ENCODE measurements around the gene PGRMC2.
"Not testable (repeated sequence)": the region's sequence is repeated elsewhere in the genome, so short reads cannot be mapped to it uniquely, and the experiment has no call there.

PGRMC2 gene

DNA sequence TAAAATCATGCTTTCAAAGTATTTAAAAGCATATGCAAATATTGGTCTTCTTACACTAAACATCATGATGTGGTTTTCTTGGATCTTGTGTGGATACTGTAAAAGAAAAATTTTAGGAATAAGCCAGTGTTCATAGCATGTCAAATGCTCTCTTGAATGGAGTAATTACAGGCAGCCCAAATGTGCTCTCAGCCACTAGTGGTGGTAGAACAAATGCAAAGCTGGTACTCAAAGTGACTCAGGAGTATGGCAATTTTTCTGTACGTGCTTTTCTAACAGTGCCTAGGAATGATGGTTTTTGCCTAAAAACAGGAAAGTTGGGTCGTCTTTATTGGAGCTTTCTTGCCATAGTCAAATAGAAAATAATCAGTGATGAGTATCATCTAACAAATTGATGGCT is 19.9 kb downstream of the PGRMC2 start:
- DNase-seq (ENCODE audit: low read depth in 2 of 2): no peak

DNA sequence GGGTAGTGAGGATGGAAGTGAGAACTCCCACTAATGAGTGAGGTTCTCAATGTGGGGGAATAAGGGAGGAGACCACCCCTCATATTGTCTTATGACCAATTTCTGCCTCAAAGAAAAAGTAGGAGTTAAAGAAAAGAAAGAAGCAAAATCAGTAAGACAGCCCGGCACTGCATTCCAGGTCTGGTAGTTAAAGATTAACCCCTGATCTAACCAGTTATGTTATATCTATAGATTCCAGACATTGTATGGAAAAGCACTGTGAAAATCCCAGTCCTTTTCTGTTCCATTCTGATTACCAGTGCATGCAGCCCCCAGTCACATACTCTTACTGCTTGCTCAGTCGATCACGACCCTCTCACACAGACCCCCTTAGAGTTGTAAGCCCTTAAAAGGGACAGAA is 20.4 kb downstream of the PGRMC2 start:
- not testable (repeated sequence) for DNase-seq (ENCODE audit: low read depth in 2 of 2)

DNA sequence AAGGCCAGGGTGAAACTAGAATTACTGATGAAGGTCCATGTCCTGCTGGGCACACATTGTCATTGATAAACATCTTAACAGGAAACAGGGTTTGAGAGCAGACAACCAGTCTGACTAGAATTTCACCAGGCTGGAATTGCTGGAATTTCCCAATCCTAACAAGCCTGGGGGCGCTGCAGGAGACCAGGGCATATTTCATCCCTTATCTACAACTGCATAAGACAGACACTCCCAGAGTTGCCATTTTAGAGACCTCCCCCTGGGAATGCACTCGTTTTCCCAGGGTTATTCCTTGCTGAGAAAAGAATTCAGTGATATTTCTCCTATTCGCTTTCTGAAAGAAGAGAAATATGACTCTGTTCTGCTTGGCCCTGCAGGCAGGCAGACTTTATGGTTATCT is 22.1 kb downstream of the PGRMC2 start:
- not testable (repeated sequence) for DNase-seq (ENCODE audit: low read depth in 2 of 2)

DNA sequence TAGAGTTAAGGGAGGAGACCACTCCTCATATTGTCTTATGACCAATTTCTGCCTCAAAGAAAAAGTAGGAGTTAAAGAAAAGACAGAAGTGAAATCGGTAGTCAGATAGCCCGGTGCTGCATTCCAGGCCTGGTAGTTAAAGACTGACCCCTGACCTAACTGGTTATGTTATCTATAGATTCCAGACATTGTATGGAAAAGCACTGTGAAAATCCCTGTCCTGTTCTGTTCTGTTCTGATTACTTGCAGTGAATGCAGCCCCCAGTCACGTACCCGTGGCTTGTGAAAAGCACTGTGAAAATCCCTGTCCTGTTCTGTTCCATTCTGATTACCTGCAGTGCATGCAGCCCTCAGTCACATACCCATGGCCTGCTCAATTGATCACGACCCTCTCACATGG is 27.7 kb downstream of the PGRMC2 start:
- DNase-seq (ENCODE audit: low read depth in 2 of 2): not testable (repeated sequence)

DNA sequence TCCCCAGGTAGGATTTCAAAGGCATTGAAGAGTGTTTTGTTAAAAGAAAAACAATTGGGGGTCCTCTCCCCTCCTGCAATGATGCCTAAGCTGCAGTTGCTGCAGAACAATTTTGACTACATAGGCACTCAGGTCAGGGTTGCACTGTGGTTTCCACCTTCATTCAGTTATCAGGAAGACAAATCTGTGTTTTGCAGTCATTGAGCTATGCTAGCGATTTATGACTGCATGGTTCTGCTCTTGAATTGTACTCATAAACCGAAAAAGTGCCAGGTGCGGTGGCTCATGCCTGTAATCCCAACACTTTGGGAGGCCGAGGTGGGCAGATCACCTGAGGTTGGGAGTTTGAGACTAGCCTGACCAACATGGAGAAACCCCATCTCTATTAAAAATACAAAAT is 29.4 kb downstream of the PGRMC2 start:
- not testable (repeated sequence) for DNase-seq (ENCODE audit: low read depth in 2 of 2)

DNA sequence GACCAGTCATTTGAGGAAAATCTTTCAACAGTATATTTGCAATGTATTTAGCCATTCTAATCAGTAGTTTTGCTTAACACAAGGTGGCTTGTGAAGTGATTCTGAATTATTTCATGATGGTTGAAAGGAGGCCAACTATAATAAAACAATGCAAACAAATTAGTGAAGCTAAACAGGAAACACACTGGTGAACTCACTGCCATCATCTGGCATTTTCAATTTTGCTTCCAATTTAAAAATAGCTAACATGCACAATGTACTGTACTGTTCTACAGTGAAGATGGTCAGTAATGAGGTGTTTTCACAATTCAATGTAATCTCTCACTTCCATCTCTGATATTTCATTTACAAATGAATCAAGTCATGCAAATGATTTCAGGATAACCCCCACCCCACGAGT is 31.1 kb downstream of the PGRMC2 start:
- DNase-seq (ENCODE audit: low read depth in 2 of 2): no peak

DNA sequence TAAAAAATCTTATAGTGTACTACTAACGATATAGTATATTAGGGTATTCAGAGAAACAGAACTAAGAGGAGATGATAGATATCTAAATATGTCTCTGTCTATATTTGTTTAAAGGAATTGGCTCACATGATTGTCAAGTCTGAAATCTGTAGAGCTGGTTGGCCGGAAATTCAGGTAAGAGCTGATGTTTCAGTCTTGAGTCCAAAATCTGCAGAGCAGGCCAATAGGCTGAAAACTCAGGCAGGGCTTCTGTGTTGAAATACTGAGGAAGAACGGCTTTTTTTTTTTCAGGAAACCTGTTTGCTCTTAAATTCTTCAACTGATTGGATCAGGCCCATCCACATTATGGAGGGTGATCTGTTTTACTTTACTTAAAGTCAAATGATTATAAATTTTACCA is 31.7 kb downstream of the PGRMC2 start:
- DNase-seq (ENCODE audit: low read depth in 2 of 2): no peak

DNA sequence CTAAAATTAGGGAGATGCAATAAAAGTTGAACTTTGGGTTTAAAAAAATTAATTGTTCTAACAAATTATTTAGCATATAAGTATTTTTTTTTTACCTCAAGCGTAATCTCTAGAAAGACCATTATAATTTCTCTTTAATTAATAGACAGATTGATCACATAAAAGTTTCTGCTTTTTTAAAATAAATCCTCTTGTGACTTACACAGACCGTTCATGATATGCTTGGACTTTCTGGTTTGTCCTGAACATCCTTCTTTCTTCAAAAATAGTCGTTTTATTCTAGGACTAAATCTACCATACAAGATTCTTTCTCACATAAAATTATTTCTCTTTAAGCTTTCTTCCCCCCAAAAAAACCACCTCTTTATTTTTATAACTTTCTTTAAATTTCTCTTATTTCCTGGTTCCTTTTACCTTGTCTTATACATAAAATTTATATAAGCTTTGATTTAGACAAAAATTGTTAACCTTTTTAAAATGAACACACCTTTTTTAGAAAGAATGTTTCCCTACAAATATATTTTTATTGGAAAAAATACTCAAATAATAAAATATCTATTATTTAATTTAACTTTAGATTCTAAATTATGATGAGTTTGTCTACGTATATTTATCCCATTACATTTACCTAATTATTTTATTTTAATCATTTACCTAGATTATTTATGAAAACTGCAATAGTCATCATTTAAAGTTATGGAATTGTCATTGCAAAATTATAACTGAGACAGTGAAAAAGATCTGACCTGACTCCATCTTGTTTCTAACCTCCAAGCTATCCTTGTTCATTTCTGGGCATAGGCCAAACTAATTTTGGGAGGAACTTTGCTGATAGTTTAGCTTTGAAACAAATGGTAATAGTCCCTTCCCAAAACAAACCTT is 37.6 kb downstream of the PGRMC2 start:
- no peak for DNase-seq (ENCODE audit: low read depth in 2 of 2)

DNA sequence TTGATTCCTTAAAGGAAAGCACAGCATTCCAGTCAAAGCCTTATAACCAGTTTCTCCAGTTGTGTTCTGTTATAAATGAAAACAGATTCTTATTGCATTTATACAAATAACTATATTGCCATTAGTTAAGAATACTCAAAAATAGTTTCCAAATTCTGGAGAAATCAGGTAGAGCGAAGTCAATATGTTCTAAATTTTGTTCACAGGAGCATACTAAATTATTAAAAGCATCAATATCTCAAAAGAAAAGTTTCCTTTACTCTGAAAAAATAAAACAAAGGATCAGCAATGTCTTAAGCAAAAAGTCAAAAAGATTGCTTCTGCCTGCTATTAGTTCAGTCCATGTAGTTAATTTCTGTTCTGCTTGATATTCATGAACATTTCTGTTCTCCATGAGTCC is 39.7 kb downstream of the PGRMC2 start:
- no peak for DNase-seq (ENCODE audit: low read depth in 2 of 2)

DNA sequence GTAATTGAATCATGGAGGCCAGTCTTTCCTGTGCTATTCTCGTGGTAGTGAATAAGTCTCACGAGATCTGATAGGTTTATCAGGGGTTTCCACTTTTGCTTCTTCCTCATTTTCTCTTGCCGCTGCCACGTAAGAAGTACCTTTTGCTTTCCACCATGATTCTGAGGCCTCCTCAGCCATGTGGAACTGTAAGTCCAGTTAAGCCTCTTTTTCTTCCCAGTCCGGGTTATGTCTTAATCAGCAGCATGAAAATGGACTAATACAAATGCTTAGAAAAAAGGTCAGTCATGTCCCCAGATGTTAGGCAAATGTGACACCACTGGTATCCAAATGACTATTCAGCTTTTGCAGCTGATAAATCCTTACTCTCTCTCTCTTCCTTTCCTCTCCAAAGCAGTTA is 42.2 kb downstream of the PGRMC2 start:
- not testable (repeated sequence) for DNase-seq (ENCODE audit: low read depth in 2 of 2)

DNA sequence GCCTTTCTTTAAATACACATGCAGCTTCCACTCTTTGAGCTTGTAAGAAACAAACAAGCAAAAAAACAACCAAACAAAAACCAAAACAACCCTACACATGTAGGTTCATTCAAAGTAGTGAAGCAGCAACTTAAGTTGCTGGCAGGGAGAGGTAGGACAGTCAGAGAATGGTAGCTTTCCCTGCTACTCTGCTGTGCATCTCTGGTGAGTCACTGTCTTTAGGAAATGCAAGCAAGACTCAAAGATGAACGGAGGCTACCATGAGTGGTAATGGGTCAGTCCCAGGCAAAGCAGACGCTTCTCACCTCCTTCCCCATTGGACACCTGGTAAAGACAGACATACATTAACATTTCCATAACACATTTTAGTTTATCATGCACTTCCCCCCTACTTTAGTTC is 43.2 kb downstream of the PGRMC2 start:
- no peak for DNase-seq (ENCODE audit: low read depth in 2 of 2)

DNA sequence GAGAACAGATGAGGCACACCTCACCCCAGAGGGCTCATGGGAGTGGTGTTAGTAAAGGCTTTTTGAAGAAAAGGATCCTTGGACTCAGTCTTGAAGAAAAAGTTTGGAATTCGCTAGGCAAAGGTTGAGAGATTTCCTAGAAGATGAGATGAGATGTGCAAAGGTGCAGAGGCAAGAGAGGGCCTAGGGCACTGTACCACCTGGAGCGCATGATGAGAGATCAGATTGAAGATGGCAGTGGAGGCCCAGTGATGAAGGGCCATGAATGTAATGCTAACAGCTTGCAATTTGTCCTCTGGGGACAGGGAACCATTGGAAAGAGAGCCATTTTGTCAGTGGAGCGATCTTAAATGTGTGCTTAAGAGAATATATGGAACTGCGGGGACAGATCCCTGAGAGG is 45.0 kb downstream of the PGRMC2 start:
- no peak for DNase-seq (ENCODE audit: low read depth in 2 of 2)

DNA sequence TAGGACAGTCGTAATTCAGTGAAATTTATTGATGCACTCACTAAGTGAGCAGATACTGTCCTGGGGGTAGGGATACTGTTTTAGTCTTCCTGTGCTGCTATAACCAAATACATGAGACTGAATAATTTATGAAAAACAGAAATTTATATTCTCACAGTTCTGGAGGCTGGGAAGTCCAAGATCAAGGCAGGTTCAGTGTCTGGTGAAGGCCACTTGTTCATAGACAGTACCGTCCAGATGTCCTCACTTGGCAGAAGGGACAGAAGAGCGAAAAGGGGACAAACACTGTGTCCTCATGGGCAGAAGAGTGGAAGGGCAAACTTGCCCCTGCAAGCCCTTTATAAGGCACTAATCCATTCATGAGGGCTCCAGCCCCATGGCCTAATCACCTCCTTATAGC is 45.6 kb downstream of the PGRMC2 start:
- DNase-seq (ENCODE audit: low read depth in 2 of 2): no peak

DNA sequence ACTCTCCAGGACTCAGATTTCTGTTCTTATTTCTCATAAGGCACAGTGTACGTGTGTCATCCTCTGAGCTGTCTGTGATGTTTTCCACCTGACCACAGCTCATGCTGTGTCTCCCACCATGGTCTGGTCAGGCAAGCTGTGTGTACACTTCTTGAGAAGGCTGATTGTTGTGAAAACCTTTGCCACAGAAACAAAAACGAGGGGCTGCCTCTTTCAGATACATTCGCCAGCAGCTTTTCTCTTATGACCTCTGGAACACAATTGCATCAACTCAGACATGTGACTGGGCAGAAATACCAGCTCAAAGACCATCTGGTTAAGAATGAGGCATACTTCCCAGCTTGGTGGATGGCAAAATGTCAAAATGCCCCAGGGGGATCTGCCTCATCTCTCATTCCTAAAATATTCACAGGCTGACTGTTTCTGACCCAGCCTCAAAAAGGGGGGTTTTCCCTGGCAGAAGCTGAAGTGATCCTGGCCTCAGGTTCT is 46.1 kb downstream of the PGRMC2 start:
- no peak for DNase-seq (ENCODE audit: low read depth in 2 of 2)

DNA sequence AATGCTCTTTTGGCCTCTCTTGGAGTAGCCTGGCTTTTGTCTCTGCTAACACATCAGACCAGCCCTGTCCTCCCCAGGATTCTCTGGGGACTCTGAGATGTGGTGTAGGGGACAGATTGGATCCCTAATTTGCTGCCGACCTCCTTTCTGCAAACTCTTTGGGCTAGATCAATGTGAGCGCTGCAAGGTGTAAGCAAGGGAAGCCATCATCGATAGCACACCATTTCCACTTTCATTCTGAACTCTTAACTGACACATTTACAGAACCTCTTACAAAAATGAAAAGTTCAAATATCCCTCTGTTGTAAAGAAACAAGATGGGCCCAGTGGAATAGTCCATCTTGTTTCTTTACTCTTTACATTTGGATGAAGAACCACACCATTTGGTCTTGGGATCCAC is 46.6 kb downstream of the PGRMC2 start:
- no peak for DNase-seq (ENCODE audit: low read depth in 2 of 2)

DNA sequence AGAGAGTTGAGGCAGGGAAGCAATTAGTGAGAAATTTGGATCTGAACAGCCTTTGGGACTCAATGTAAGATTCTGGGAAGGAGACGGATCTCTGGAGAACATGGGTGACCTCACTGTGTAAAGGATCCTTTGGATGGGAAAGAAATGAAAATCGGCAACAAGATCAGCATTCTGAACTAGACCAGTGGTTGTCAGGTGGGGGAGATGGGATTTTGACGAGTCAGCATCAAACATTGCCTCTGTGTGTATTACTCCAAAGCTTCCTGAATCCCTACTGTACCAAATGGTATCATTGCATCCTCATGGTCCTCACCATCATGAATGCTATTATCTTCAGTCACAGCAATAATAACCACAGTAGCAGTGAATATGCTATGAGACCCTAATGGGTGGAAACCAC is 52.8 kb downstream of the PGRMC2 start:
- no peak for DNase-seq (ENCODE audit: low read depth in 2 of 2)

DNA sequence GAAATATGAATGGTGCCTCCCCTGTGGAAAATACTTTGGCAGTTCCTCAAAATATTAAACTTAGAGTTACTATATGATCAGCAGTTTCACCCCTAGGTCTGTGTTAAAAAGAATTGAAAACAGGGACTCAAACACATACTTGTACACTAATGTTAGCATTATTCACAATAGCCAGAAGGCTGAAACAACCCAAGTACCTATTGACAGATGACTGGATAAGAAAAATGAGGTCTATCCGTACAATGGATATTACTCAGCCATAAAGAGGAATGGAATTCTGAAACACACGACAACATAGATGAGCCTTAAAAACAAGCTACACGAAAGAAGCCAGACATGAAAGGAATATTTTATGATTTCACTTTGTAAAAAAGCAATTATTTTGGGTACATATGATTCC is 54.9 kb downstream of the PGRMC2 start:
- DNase-seq (ENCODE audit: low read depth in 2 of 2): no peak

DNA sequence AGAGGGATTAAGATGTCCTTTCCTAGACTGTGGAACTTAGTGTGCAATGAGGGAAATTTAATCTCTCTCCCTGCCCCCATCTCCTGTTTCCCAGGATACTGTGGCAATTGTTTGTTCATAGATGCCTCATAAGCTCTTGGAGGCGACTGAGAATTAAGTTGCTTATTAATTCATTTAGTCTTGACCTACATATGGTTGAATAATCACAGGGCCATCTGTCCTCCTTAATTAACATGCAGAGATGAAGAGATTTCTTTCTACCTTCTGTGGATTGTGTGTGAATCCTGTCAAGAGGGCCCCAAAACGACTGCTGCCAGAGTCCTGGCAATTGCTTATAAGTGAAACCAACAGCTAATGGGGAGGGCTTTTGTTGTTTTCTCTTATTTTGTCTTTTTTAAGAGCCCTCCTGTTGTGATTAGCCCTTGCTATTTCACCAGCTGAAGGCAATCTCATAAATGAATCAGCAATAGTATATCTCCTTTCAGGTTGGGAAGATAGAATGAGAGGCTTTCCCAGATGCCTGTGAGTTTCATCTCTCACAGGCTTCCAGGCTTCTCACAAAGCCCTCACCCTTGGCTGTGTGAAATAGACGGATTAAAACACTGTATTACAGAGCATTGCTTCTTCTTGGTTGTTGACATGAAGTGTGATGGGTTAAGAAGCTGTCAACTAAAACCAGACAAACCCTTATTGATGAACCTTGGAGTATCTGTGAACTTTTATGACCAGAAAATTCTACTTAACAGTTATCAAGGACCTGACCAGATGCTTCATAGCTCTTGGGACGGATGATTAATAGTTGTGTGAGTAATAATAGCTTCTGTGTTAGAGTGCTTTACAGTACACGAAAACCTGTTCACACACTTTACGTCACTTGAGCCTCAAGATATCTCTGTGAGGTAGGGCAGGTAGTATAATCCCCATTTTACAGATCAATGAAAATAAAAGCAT is 58.5 kb downstream of the PGRMC2 start:
- no peak for DNase-seq (ENCODE audit: low read depth in 2 of 2)

DNA sequence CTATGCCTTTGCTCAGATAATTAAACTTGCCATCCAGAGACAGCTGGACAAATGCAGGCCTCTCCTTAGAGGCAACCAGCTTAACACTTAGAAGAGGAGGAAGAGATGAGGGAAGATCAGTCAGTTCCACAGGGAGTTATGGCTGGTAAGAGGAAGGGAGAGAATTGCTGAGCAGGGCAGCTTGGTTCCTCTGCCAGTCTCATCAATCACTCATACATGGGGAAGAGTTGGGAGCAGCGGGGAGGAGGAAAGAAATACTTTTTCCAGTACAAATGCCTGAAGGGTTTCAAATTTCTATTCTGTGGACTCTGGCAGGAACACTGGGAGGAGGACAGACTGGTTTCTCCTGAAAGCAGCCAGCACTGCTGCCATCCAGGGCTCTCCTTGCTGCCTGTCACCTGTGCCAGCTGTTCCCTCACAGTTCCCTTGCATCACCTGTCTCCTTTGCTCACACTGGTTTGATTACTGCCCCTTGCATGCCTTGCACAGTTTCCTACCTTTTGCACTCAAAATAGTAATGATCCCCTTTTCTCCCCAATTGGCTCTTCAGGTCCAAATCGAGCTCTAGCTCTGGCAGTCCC is 59.5 kb downstream of the PGRMC2 start:
- no peak for DNase-seq (ENCODE audit: low read depth in 2 of 2)

DNA sequence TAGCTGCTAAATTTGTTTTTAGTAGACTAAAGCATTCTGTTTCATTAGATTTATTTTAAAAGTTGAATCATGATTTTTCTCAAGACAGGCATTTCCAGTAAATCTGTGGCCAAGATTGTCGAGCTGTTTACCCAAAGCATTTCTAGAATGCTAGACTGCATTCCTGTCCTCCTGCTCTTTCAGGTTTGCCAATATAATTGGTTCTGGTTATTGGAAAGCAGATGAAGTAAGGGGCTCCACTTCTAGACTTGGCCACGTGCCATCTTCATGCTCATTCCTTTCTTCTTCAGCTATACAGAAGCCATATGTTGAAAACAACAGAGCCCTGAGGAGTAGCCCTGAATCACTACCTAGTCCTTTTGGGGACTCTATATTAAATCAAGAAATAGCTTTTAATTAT is 62.5 kb downstream of the PGRMC2 start:
- no peak for DNase-seq (ENCODE audit: low read depth in 2 of 2)

DNA sequence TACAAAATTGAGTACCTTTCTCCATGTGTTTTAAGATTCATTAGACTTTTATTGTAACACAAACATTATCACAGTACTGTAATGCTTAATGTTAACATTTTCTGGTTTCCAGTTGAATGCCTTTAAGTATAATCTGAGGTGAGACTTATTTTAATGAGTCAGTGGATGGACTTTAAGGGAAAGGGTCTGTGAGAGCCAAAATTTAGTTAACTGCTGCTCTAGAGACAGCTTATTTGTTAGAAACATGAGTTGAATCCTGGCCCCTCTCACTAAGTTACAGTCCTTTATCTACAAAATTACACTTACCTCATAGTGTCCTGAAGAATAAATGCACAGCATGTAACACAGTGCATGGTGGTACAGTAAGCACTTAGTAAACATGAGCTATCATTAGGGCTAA is 66.0 kb downstream of the PGRMC2 start:
- DNase-seq (ENCODE audit: low read depth in 2 of 2): no peak
